ENCODE data around the gene LRRK1.

- TF ChIP-seq CTCF (conservative IDR thresholded peaks at IDR 0.05 in 1 of 2, IDR thresholded peaks at IDR 0.05 in 1 of 2; ENCODE audit: extremely low read depth in 1 of 2, insufficient read depth in 1 of 2, low read depth in 1 of 2, low read length in 2 of 2) (no peak), EZH2 (IDR thresholded peaks at IDR 0.05; ENCODE audit: borderline replicate concordance, low read length) (no peak)
These were observed 132.3 kb downstream of the LRRK1 start for GRCh38 chr15:101051291-101052030.

Data from mammary epithelial cell (primary cell).